HepG2 (cell line): ENCODE results near the gene CERS4. TPM values are rescaled to one million over a fixed set of nuclear protein-coding genes. Genes with fewer than 3 reads are reported as not detected.

Experiments used
- CEBPB ChIP-seq: IDR thresholded peaks from 2 replicates; pipeline ENCODE4 v1.6.1; 2011; ENCODE audit warnings: low read depth, low read length, improper control_type of control experiment, borderline replicate concordance
- FOXP4 ChIP-seq: sonication (generic); formaldehyde crosslinking; IDR thresholded peaks from 2 replicates; pipeline ENCODE4 v1.4.0; 2020; ENCODE audit warnings: missing genetic modification reagents
- GATA4 ChIP-seq: sonication (generic); IDR thresholded peaks from 2 replicates; pipeline ENCODE4 v1.6.1; 2016; ENCODE audit warnings: antibody characterized with exemption, low read depth, borderline replicate concordance
- HOXD1 ChIP-seq: sonication (generic); formaldehyde crosslinking; IDR thresholded peaks from 2 replicates; pipeline ENCODE4 v1.5.0; 2020; ENCODE audit warnings: missing genetic modification reagents
- MIXL1 ChIP-seq: IDR thresholded peaks from 2 replicates; pipeline ENCODE4 v1.6.1; 2016
- NFYB ChIP-seq: sonication (generic); formaldehyde crosslinking; IDR thresholded peaks from 2 replicates; pipeline ENCODE4 v1.4.0; 2020; ENCODE audit warnings: missing genetic modification reagents
- NONO ChIP-seq, 2 experiments: fragments of 450-650 bp in 1 of 2; sonication (generic) in 1 of 2; formaldehyde crosslinking in 1 of 2; IDR thresholded peaks in 1 of 2; conservative IDR thresholded peaks in 1 of 2; 2 replicates each; pipeline versions ENCODE4 v1.6.1 to v1.8.0; 2017 to 2022; ENCODE audit warnings: mild to moderate bottlenecking in 1 of 2, missing genetic modification reagents in 1 of 2, moderate library complexity in 1 of 2
- PPARG ChIP-seq: conservative IDR thresholded peaks from 2 replicates; pipeline ENCODE4 v1.6.1; 2016; ENCODE audit warnings: missing biosample characterization, missing genetic modification reagents
- TCF7 ChIP-seq: sonication (generic); IDR thresholded peaks from 2 replicates; pipeline ENCODE4 v1.6.1; 2016; ENCODE audit warnings: antibody characterized with exemption, low read depth
- TEAD3 ChIP-seq: optimal IDR thresholded peaks from 2 replicates; pipeline ENCODE3; 2016; ENCODE audit warnings: borderline replicate concordance
- U2AF1 ChIP-seq: fragments of 200-400 bp; formaldehyde crosslinking; optimal IDR thresholded peaks from 2 replicates; pipeline ENCODE3; 2017; ENCODE audit warnings: mild to moderate bottlenecking, low read depth, low read length
- ZBTB10 ChIP-seq: sonication (generic); formaldehyde crosslinking; IDR thresholded peaks from 2 replicates; pipeline ENCODE4 v1.4.0; 2020; ENCODE audit warnings: missing genetic modification reagents, borderline replicate concordance
- ZBTB38 ChIP-seq: sonication (generic); formaldehyde crosslinking; IDR thresholded peaks from 2 replicates; pipeline ENCODE4 v1.5.1; 2020; ENCODE audit warnings: mild to moderate bottlenecking, missing genetic modification reagents
- ZNF256 ChIP-seq: sonication (generic); formaldehyde crosslinking; conservative IDR thresholded peaks from 2 replicates; pipeline ENCODE4 v1.4.0; 2020; ENCODE audit warnings: missing genetic modification reagents
- ZNF616 ChIP-seq: sonication (generic); formaldehyde crosslinking; IDR thresholded peaks from 2 replicates; pipeline ENCODE4 v1.5.0; 2020; ENCODE audit warnings: low read depth, mild to moderate bottlenecking, missing genetic modification reagents
- ZNF619 ChIP-seq: sonication (generic); formaldehyde crosslinking; IDR thresholded peaks from 2 replicates; pipeline ENCODE4 v1.4.0; 2020; ENCODE audit warnings: mild to moderate bottlenecking, missing genetic modification reagents
- ZNF777 ChIP-seq: sonication (generic); formaldehyde crosslinking; IDR thresholded peaks from 2 replicates; pipeline ENCODE4 v1.4.0; 2020; ENCODE audit warnings: missing genetic modification reagents
- polyA plus RNA-seq, 8 experiments: library from polyadenylated mRNA; depleted of rRNA in 3 of 8; stranded (reverse) in 7 of 8; unstranded in 1 of 8; fragments of >200 nt; fragmentation: Illumina TruSeq in 4 of 8; extraction: Trizol in 4 of 8; gene quantifications; 2 replicates each; pipeline versions ENCODE4 v1.2.1 to v1.2.3, GENCODE V29; 2011 to 2016; ENCODE audit warnings: low read depth in 4 of 8, missing spikeins in 1 of 8, mixed read lengths in 1 of 8; ENCODE audit not compliant: insufficient read depth in 1 of 8
- total RNA-seq, 5 experiments: library from RNA; depleted of rRNA; stranded (reverse); fragments of >200 nt; fragmentation: Illumina TruSeq; extraction: Trizol; gene quantifications; 2 replicates each; pipeline ENCODE4 v1.2.3, GENCODE V29; 2016; ENCODE audit warnings: low read depth in 1 of 5
- TF ChIP-seq, protein P1 (sequence below): sonication (generic); formaldehyde crosslinking; IDR thresholded peaks from 2 replicates; pipeline ENCODE4 v1.5.1; 2020; ENCODE audit warnings: mild to moderate bottlenecking, missing genetic modification reagents, moderate library complexity
- TF ChIP-seq, protein P2 (sequence below): sonication (generic); formaldehyde crosslinking; IDR thresholded peaks from 2 replicates; pipeline ENCODE4 v1.4.0; 2020; ENCODE audit warnings: missing genetic modification reagents
- TF ChIP-seq, protein P3 (sequence below): IDR thresholded peaks from 2 replicates; pipeline ENCODE4 v1.6.1; 2016; ENCODE audit warnings: missing compliant biosample characterization, missing genetic modification reagents, borderline replicate concordance

The CERS4 gene
- total and polyA plus RNA-seq, 2 of the 13 experiments (the other 11 are each of a cell fraction or from before 2014, with no cell fraction given), result 74.7 to 83.5 TPM

GRCh38 chr19:8240274-8241229 lies 31.4 kb downstream of the CERS4 start (continued):
- TF ChIP-seq, protein P1, sequence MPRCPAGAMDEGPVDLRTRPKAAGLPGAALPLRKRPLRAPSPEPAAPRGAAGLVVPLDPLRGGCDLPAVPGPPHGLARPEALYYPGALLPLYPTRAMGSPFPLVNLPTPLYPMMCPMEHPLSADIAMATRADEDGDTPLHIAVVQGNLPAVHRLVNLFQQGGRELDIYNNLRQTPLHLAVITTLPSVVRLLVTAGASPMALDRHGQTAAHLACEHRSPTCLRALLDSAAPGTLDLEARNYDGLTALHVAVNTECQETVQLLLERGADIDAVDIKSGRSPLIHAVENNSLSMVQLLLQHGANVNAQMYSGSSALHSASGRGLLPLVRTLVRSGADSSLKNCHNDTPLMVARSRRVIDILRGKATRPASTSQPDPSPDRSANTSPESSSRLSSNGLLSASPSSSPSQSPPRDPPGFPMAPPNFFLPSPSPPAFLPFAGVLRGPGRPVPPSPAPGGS, result no peak
- TF ChIP-seq FOXP4 (CRISPR knock-in tag), result peak; percentile 83; the same call in 1 of the 2 replicates
- peak; percentile 74; the same call in 1 of the 2 replicates for TF ChIP-seq ZNF616 (CRISPR knock-in tag)
- no peak for TF ChIP-seq PPARG (CRISPR knock-in tag)
- TF ChIP-seq ZBTB38, result peak; percentile 59; the same call in 1 of the 2 replicates
- TF ChIP-seq NFYB (CRISPR knock-in tag), result peak; percentile 28; the same call in 1 of the 2 replicates
- TF ChIP-seq TCF7, result peak; percentile 39; the same call in 1 of the 2 replicates
- TF ChIP-seq TEAD3 (CRISPR knock-in tag), result peak; percentile 50
- TF ChIP-seq NONO (IDR thresholded peaks at IDR 0.05), result no peak
- TF ChIP-seq NONO (CRISPR knock-in tag; conservative IDR thresholded peaks at IDR 0.05), result peak; percentile 78; the same call in 1 of the 2 replicates
- peak; percentile 20; the same call in 1 of the 2 replicates for TF ChIP-seq HOXD1 (CRISPR knock-in tag)
- TF ChIP-seq CEBPB, result no peak
- no peak for TF ChIP-seq ZNF619 (CRISPR knock-in tag)
- TF ChIP-seq GATA4, result no peak
- no peak for TF ChIP-seq U2AF1
- TF ChIP-seq, protein P2, sequence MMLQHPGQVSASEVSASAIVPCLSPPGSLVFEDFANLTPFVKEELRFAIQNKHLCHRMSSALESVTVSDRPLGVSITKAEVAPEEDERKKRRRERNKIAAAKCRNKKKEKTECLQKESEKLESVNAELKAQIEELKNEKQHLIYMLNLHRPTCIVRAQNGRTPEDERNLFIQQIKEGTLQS (CRISPR knock-in tag), result no peak
- TF ChIP-seq ZBTB10 (CRISPR knock-in tag), result peak; percentile 36; the same call in 1 of the 2 replicates
- TF ChIP-seq, protein P3, sequence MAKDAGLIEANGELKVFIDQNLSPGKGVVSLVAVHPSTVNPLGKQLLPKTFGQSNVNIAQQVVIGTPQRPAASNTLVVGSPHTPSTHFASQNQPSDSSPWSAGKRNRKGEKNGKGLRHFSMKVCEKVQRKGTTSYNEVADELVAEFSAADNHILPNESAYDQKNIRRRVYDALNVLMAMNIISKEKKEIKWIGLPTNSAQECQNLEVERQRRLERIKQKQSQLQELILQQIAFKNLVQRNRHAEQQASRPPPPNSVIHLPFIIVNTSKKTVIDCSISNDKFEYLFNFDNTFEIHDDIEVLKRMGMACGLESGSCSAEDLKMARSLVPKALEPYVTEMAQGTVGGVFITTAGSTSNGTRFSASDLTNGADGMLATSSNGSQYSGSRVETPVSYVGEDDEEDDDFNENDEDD (CRISPR knock-in tag), result peak; percentile 51; the same call in 1 of the 2 replicates
- peak; percentile 60 for TF ChIP-seq MIXL1 (CRISPR knock-in tag)
- no peak for TF ChIP-seq ZNF777
- no peak for TF ChIP-seq ZNF256 (CRISPR knock-in tag)
